GM12878 (cell line): Measurements from ENCODE around the gene CD96. TPM values are rescaled to one million over a fixed set of nuclear protein-coding genes. Genes with fewer than 3 reads are reported as not detected.

ENCODE experiments used
- ATAC-seq: fragments of 200-7000 bp; cut with Tn5 transposase; 3 replicates; pipeline ENCODE4 v1.9.1; 2020; ENCODE audit warnings: mild to moderate bottlenecking, moderate library complexity
- BruUV-seq: library from RNA; stranded (reverse); fragments of 400-500 nt; replicated peaks from 2 replicates; lab custom pipeline; 2021; lab: Mats Ljungman, UMichigan
- CTCF ChIA-PET: fragments of 300-600 bp; sonication (Branson Sonifier 250); formaldehyde crosslinking; extraction: SDS; loops from one replicate; lab custom pipeline; 2021; ENCODE audit warnings: inconsistent platforms; lab: Yijun Ruan, JAX
- POLR2A ChIA-PET: fragments of 350-600 bp; formaldehyde crosslinking; extraction: SDS; loops from one replicate; lab custom pipeline; 2021; ENCODE audit warnings: inconsistent platforms; lab: Charles Lee
- RAD21 ChIA-PET: fragments of 300-600 bp; sonication (Branson Sonifier 250); formaldehyde crosslinking; loops from one replicate; lab custom pipeline; 2023; ENCODE audit warnings: antibody characterized with exemption; ENCODE audit not compliant: unreplicated experiment; lab: Charles Lee
- SMC1A ChIA-PET: fragments of 300-600 bp; sonication (Branson Sonifier 250); formaldehyde crosslinking; loops from one replicate; lab custom pipeline; 2023; ENCODE audit not compliant: unreplicated experiment, uncharacterized antibody; lab: Charles Lee
- DNase-seq: peaks from one replicate; pipeline ENCODE4 v3.0.0-alpha.2; 2011; ENCODE audit warnings: low read depth, low spot score
- FAIRE-seq: peaks from 3 replicates; lab custom pipeline; 2011; peaks lifted over from hg19 to GRCh38; lab: Jason Lieb, UNC
- H2AFZ ChIP-seq: 2 replicates; pipeline ENCODE4 v1.6.0; 2011; ENCODE audit warnings: low read depth, low read length, control low read depth; ENCODE audit not compliant: control insufficient read depth
- H3K27ac ChIP-seq: 2 replicates; pipeline ENCODE4 v1.5.1; 2011; ENCODE audit warnings: control low read depth; ENCODE audit not compliant: control insufficient read depth, insufficient read depth
- H3K27me3 ChIP-seq, 2 experiments: replicated peaks in 1 of 2; 2 replicates each; pipeline versions ENCODE4 v1.6.0 to v1.6.1; 2011; ENCODE audit warnings: low read length in 1 of 2; ENCODE audit not compliant: control insufficient read depth in 2 of 2, insufficient read depth in 2 of 2
- H3K36me3 ChIP-seq, 2 experiments: 2 replicates each; pipeline ENCODE4 v1.5.1; 2011; ENCODE audit warnings: low read length in 1 of 2; ENCODE audit not compliant: control insufficient read depth in 2 of 2, insufficient read depth in 2 of 2
- H3K4me1 ChIP-seq: 2 replicates; pipeline ENCODE4 v1.6.1; 2011; ENCODE audit warnings: mild to moderate bottlenecking, low read length, moderate library complexity, mixed read lengths; ENCODE audit not compliant: control insufficient read depth, insufficient read depth
- H3K4me2 ChIP-seq: 2 replicates; pipeline ENCODE4 v1.6.0; 2011; ENCODE audit warnings: control low read depth; ENCODE audit not compliant: control insufficient read depth, insufficient read depth
- H3K4me3 ChIP-seq: fragments of 200-600 bp; sonication (generic); 2 replicates; pipeline ENCODE4 v1.5.1; 2016
- H3K79me2 ChIP-seq: 2 replicates; pipeline ENCODE4 v1.6.0; 2011; ENCODE audit warnings: low read length; ENCODE audit not compliant: control insufficient read depth, insufficient read depth
- H3K9ac ChIP-seq: 2 replicates; pipeline ENCODE4 v1.8.0; 2011; ENCODE audit warnings: low read length, control low read depth, mixed read lengths; ENCODE audit not compliant: control insufficient read depth, insufficient read depth
- H3K9me3 ChIP-seq: replicated peaks from 3 replicates; pipeline ENCODE4 v1.5.1; 2011; ENCODE audit warnings: mild to moderate bottlenecking, low read length; ENCODE audit not compliant: control insufficient read depth, insufficient read depth
- H4K20me1 ChIP-seq: 2 replicates; pipeline ENCODE4 v1.6.0; 2011; ENCODE audit not compliant: control insufficient read depth, insufficient read depth
- BMI1 ChIP-seq: fragments of 450-650 bp; IDR thresholded peaks from 2 replicates; pipeline ENCODE4 v1.6.1; 2016; ENCODE audit warnings: mild to moderate bottlenecking, moderate library complexity, borderline replicate concordance
- HSF1 ChIP-seq: fragments of 150-350 bp; IDR thresholded peaks from 2 replicates; pipeline ENCODE4 v1.6.1; 2014; ENCODE audit warnings: mild to moderate bottlenecking, low read depth, low read length
- LARP7 ChIP-seq: fragments of 450-650 bp; IDR thresholded peaks from 2 replicates; pipeline ENCODE4 v1.6.1; 2017; ENCODE audit warnings: mild to moderate bottlenecking
- MTA3 ChIP-seq: IDR thresholded peaks from 2 replicates; pipeline ENCODE4 v1.6.1; 2012; ENCODE audit warnings: low read length, inconsistent platforms, borderline replicate concordance
- NR2C1 ChIP-seq: fragments of 450-650 bp; IDR thresholded peaks from 2 replicates; pipeline ENCODE4 v1.6.1; 2017; ENCODE audit warnings: antibody characterized with exemption, mild to moderate bottlenecking, moderate library complexity
- NR2C2 ChIP-seq: IDR thresholded peaks from 2 replicates; pipeline ENCODE4 v1.6.1; 2011; ENCODE audit warnings: borderline replicate concordance, low read depth; ENCODE audit not compliant: control insufficient read depth, insufficient read length
- PAX8 ChIP-seq: fragments of 450-650 bp; IDR thresholded peaks from 2 replicates; pipeline ENCODE4 v1.6.1; 2017; ENCODE audit warnings: mild to moderate bottlenecking, moderate library complexity
- SIN3A ChIP-seq: IDR thresholded peaks from 2 replicates; pipeline ENCODE4 v1.6.1; 2012; ENCODE audit warnings: low read depth, low read length, improper control_type of control experiment
- SMAD5 ChIP-seq: IDR thresholded peaks from 2 replicates; pipeline ENCODE4 v1.6.1; 2016; ENCODE audit warnings: antibody characterized with exemption, low read depth
- SP1 ChIP-seq: IDR thresholded peaks from one replicate; pipeline ENCODE4 v1.6.1; 2011; ENCODE audit warnings: low read depth, low read length
- STAT1 ChIP-seq: fragments of 450-650 bp; conservative IDR thresholded peaks from 2 replicates; pipeline ENCODE4 v1.6.1; 2014; ENCODE audit warnings: antibody characterized with exemption, mild to moderate bottlenecking
- WGBS: methylation state at CpG from one replicate; pipeline ENCODE4 v1.1.6; 2016; ENCODE audit warnings: low lambda C conversion rate; ENCODE audit not compliant: insufficient replicate concordance, insufficient coverage; ENCODE audit errors: missing lambda C conversion rate; 5-methylcytosine and 5-hydroxymethylcytosine counted together
- in situ Hi-C: fragments of 300-500 bp; cut with MboI; formaldehyde crosslinking; loops from 9 replicates; pipeline ENCODE4 v1.14.3; 2018; ENCODE audit warnings: mixed read lengths
- intact Hi-C: fragments of 100-400 bp; cut with micrococcal nuclease; formaldehyde crosslinking; loops from one replicate; pipeline ENCODE4 v1.14.2; 2022; ENCODE audit not compliant: unreplicated experiment
- polyA plus RNA-seq, 11 experiments: library from polyadenylated mRNA; depleted of rRNA in 4 of 11; unstranded in 6 of 11; stranded (reverse) in 5 of 11; fragments of >200 nt; fragmentation: Nextera tagmentation in 4 of 11; fragmentation: Illumina TruSeq in 1 of 11; extraction: Ambion mirVana in 4 of 11; extraction: Trizol in 1 of 11; gene quantifications; 1 replicate in 1 of 11; 2 replicates in 10 of 11; pipeline versions ENCODE4 v1.2.1 to v1.2.3, GENCODE V29; 2011 to 2016; ENCODE audit warnings: inconsistent platforms in 2 of 11, missing spikeins in 2 of 11, low read depth in 1 of 11
- total RNA-seq, 4 experiments: library from RNA; depleted of rRNA in 3 of 4; stranded (reverse); fragments of >200 nt in 3 of 4; fragmentation: Illumina TruSeq in 1 of 4; extraction: Trizol in 1 of 4; gene quantifications; 2 replicates each; pipeline versions ENCODE4 v1.2.1 to v1.2.3, GENCODE V29; 2013 to 2021
- TF ChIP-seq, protein P1 (sequence below), 3 experiments: IDR thresholded peaks in 2 of 3; conservative IDR thresholded peaks in 1 of 3; 2 replicates each; pipeline ENCODE4 v1.5.1; 2011; ENCODE audit warnings: low read depth in 3 of 3, low read length in 3 of 3, mild to moderate bottlenecking in 3 of 3, control low read depth in 2 of 3, moderate library complexity in 2 of 3, inconsistent platforms in 1 of 3, mixed read lengths in 1 of 3; ENCODE audit not compliant: control insufficient read depth in 2 of 3, insufficient read depth in 1 of 3; ENCODE audit errors: extremely low read depth in 1 of 3
- TF ChIP-seq, protein P2 (sequence below): IDR thresholded peaks from 2 replicates; pipeline ENCODE4 v1.6.1; 2011; ENCODE audit warnings: borderline replicate concordance, low read depth, mild to moderate bottlenecking, moderate library complexity, low read length; ENCODE audit not compliant: insufficient read depth, poor library complexity, severe bottlenecking

The CD96 gene
- total and polyA plus RNA-seq, 10 of the 15 experiments (the other 5 are each of a cell fraction or from before 2014, with no cell fraction given) = 0.13 to 10.1 (median 0.47) TPM

DNA sequence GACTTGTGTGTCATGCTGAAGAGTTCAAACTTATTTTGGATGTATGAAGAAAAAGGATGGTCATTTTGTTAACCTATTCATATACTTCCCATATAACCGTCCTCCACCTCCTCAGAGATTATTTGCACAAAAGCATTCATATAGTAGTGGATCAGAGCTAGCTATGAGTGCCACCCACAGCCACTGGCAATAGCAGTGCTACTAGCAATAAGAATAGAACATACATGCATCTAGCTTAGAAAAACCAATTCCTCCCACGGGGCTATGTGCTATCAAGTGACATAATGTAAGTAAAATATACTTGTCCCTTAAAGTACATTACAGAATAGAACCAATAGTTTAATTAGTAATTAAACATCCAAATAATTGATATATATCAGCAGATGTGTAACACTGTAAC, 63.5 kb downstream of the CD96 start:
- 23% methylated on average over 2 of the region's 2 CpGs for WGBS
- POLR2A ChIA-PET = no interaction called here

More for the DNA sequence above, 63.5 kb downstream of the CD96 start:
- no peak for DNase-seq
- CTCF ChIA-PET = interaction anchor here (1.0 to 1.8 kb wide), 4 partner anchors 11 to 128 kb away, joined by 3 to 7 read pairs (median 4); no protein-coding TSS in a partner anchor
- intact Hi-C loops = no loop called here
- Histone ChIP-seq H3K9me3 (no peaks in the 10 kb centered on the region), H3K27ac (no peak overlapping the region)
- no peak for TF ChIP-seq NR2C1
- no peak for TF ChIP-seq NR2C2
- TF ChIP-seq, protein P1, sequence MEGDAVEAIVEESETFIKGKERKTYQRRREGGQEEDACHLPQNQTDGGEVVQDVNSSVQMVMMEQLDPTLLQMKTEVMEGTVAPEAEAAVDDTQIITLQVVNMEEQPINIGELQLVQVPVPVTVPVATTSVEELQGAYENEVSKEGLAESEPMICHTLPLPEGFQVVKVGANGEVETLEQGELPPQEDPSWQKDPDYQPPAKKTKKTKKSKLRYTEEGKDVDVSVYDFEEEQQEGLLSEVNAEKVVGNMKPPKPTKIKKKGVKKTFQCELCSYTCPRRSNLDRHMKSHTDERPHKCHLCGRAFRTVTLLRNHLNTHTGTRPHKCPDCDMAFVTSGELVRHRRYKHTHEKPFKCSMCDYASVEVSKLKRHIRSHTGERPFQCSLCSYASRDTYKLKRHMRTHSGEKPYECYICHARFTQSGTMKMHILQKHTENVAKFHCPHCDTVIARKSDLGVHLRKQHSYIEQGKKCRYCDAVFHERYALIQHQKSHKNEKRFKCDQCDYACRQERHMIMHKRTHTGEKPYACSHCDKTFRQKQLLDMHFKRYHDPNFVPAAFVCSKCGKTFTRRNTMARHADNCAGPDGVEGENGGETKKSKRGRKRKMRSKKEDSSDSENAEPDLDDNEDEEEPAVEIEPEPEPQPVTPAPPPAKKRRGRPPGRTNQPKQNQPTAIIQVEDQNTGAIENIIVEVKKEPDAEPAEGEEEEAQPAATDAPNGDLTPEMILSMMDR (IDR thresholded peaks at IDR 0.05 in 2 of 3, conservative IDR thresholded peaks at IDR 0.05 in 1 of 3; ENCODE audit: control insufficient read depth in 2 of 3, extremely low read depth in 1 of 3, insufficient read depth in 1 of 3, low read depth in 3 of 3, low read length in 3 of 3) = no peak
- TF ChIP-seq, protein P2, sequence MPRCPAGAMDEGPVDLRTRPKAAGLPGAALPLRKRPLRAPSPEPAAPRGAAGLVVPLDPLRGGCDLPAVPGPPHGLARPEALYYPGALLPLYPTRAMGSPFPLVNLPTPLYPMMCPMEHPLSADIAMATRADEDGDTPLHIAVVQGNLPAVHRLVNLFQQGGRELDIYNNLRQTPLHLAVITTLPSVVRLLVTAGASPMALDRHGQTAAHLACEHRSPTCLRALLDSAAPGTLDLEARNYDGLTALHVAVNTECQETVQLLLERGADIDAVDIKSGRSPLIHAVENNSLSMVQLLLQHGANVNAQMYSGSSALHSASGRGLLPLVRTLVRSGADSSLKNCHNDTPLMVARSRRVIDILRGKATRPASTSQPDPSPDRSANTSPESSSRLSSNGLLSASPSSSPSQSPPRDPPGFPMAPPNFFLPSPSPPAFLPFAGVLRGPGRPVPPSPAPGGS = no peak
- no peak for TF ChIP-seq LARP7
- no peak for TF ChIP-seq PAX8
- no peak for TF ChIP-seq BMI1
- no peak for TF ChIP-seq SP1
- TF ChIP-seq STAT1 = no peak
- TF ChIP-seq SIN3A = no peak
- no peak for TF ChIP-seq HSF1
- no peak for TF ChIP-seq SMAD5
- no peak for TF ChIP-seq MTA3
- TF ChIP-seq, all 136 proteins: peak for 0
- RAD21 ChIA-PET = no interaction called here
- ATAC-seq = no peak
- Histone ChIP-seq H3K27me3 (no peaks in the 10 kb centered on the region), H3K9ac (no peak overlapping the region), H3K36me3 (no peaks in the 10 kb centered on the region), H3K4me2 (no peak overlapping the region), H3K79me2 (no peaks in the 10 kb centered on the region), H3K4me1 (no peaks in the 10 kb centered on the region), H3K4me3 (no peak overlapping the region), H4K20me1 (no peaks in the 10 kb centered on the region), H2AFZ (no peak overlapping the region)
- SMC1A ChIA-PET = interaction anchor here (0.6 to 1.5 kb wide), 2 partner anchors 91 to 310 kb away, joined by 3 to 4 read pairs; no protein-coding TSS in a partner anchor
- BruUV-seq = no TSS peak
- in situ Hi-C loops = no loop called here
- no peak for FAIRE-seq
